ENCODE measurements around the gene SLC27A2.

The SLC27A2 gene

DNA sequence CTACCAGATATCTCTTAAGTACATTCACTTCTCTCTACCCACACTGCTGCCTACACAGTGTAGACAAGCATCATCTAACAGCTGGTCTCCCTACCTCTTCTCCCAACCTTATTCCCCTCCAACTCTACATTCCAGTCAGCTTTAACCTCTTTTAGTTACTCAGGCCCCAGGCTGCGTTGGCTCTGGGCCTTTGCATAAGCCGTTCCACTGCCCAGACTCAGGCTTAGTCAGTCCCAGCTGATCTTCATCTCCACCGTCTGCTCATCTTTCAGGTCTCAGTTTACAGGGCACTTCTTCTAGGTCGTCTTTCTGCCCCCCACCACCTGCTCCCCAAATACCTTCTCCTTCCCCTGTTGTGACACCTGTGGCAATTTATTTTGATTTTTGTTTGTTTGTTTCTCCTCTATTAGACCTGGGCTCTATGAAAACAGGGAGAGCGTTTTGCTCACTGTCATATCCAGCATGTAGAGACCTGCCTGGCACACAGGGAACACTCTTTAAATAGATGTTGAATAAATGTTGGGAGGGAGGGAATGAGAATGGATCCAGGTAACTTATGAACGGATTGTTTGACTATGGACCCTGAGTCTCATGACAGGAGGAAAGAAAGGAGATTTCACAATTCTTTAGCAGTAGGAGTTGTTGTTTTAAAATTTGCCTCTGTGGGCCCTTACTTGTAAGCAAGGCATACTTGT, 11.1 kb downstream of the SLC27A2 start:
- DNase-seq: no peak

DNA sequence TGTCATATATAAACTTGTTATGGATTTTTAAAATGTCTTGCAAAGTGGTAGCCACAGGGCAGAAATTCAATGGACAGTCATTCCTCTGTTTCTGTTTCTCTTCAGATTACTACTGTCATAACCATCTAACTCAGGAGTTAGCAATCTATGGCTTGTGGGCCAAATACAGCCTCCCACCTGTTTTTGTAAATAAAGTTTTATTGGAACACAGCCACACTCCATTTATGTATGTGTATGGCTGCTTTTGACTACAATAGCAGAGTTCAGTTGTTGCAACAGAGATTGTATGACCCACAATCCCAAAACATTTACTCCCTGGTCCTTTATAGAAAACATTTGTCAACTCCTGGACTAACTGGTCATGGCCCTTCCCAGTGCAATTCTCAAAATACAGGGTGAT, 20.0 kb downstream of the SLC27A2 start:
- no peak for DNase-seq

DNA sequence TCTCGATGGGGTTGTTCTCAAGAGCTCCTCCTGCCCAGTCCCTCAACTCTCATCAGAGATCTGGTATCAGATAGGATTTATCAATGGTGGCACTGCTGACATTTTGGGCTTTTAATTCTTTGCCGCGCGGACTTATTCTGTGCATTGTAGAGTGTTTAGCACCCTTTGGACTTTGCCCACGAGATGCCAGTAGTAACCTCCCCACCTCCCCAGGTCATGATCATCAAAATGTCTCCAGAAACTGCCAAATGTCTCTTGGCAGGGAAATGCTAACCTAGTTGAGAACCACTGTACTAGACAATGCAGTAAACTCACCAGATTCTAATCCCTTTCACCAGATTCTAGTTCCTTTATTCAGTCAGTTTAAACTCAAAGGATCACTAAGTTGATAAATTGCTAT, 24.0 kb downstream of the SLC27A2 start:
- DNase-seq: no peak

DNA sequence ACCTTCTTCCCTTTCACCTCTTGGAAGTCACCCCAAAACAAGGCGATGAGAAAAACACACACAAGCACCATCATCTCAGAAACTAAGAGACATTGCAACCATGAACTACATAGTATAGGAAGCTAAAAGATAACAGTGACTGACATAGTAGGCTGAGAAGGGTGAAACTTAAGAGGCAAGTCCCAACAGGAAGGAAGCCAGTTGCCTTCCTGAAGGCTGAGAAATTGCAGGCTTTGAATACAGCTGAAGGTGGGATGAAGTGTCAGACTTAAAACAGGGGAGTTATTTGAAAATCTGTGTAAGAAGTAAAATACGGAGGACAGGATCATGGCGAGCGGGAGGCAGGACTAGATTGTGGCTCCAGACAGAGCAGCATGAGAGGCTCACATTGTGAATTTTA, 27.8 kb downstream of the SLC27A2 start:
- no peak for DNase-seq

DNA sequence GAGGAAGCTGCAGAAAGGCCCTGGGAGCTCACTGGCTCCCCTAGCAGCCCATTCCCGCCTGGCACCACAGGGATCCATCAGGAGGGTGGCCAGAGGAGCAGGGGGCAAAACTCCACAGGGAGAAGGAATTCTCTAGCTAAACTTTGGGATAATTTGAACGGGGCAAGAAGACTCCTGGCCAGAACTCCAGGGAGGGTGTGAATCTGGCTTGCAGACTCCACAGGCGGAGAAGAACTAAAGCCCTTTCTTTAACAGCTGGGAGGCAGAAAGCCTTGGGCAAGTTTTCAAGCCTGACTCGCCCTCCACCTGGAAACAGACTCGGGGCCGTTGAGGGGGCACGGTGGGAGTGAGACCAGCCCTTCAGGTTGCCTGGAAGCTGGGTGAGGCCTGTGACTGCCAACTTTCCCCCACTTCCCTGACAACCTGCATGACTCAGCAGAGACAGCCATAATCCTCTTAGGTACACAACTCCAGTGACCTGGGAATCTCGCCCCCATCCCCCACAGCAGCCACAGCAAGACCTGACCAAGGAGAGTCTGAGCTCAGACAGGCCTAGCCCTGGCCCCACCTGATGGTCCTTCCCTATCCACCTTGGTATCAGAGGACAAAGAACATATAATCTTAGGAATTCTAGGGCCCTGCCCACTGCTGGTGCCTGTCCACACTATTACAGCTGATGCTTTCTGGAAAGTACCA, 28.6 kb downstream of the SLC27A2 start:
- no peak for DNase-seq

DNA sequence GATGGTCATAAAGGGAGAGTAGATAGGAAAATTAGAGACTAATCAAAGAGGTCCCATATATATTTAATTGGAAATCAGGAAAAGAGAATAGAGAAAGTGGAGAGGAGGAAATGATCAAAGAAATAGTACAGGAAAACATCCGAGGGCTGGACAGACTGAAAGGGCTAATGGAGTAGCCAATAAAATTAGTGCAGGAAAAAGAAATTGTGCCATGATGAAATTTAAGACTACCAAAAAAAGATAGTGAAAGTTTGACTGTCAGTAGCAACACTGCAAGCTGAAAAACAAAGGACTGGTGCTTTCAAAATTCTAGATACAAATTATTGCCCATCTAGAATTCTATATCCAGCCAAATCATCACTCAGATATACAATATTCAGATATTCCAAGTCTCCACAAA, 36.3 kb downstream of the SLC27A2 start:
- DNase-seq: no peak

DNA sequence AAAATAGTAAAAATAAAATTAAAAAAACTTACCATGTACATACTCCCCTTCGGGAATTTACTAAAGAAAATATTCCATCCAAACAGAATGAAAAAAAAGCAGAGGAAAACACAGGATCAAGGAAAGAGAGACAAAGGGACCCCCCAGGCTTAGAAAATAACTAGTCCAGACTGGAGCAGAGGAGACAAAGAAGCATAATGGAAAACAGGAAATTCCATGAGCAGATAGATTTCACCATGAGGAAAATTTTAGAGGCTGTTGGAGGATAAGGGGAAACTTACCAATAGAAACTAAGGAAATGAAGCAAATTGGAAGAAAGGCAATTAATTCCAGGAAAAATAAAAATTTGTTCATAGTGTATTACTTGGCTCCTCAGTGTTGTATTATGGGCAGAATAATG, 36.7 kb downstream of the SLC27A2 start:
- no peak for DNase-seq

DNA sequence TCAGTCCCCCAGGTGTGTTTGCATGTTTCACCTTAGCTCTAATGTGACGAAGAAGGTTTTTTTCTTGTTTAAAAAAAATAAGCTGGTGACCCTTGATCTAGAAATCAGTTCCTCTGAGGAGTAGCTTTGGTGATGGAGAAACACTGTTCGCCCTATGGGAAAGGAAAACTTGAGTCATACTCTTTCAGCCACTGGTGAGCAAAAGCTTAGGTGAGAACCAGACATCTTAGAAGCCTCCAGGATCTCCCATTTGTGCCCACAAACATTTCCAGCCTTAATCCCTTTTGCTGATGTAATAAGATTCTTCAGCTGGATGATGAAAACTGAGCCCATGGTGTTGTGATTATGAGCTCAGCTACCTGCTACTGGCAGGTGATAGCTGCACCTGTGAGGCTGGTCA, 37.8 kb downstream of the SLC27A2 start:
- no peak for DNase-seq

DNA sequence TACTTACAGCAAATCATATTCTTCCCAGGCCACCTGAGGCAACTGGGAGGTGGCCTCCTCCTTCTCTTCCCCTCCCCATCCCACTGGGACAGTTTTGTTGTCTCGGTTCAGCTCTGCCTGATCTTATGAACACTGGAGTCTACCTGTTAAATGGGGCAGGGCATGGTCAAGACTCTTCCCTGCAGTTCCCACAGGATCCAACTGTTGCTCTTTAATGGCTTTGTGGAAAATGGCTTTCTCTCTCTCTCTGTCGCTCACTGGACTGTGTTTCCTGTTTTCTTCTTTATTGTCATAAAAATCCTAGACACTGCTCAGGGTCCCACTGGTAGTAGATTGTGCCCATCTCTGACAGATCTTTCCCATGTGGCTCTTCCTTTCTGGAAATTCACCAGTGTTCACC, 40.2 kb downstream of the SLC27A2 start:
- DNase-seq: no peak

DNA sequence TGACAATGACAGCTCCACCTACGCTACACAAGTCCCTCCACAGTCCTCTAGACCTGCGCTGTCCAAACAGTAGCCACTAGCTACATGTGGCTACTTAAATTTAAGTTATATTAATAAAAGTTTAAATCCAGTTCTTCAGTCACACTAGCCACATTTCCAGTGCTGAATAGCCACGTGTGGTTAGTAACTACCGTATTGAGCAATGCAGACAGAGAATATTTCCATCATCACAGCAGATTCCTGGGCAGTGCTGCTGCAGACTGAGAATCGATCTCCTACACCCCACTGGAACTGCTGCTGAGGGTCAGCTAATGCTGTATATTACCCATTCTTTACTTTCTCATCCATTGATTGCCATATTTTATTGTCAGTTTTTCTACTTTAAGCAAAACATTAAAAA, 42.6 kb downstream of the SLC27A2 start:
- no peak for DNase-seq

DNA sequence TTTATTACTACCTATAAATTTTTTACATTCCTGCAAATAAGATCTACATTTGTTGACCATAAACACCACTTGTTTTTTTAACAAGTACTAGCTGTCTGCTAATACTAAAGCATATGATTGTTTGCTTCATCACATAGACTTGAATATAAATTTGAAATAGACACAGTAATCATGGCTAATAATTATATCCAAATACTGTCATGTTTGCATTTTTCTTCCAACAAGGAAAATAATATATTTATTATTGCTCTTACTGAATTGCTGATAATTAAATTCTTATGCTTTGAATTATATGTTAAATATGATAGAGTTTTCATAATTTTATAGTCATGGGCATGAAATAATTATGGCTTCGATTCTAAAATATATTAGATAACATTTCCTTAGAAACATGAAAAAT, 43.1 kb downstream of the SLC27A2 start:
- no peak for DNase-seq

DNA sequence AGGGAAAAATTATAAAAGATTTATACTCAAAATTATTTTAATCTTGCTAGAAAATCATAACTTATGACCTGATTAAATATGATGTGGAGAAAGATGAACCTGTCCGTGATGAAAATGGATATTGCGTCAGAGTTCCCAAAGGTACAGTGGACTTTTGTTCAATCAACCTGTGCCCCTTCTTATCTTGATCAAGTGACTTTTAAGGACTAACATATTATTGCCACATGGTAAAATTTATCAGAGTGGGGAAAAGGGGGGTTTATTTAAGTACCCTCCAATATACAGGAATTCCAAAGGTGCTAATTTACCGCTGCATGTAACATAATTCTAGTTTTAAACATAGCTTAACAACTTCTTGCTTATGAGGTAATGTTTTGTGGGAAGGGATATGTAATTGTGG, 43.9 kb downstream of the SLC27A2 start:
- DNase-seq: no peak

DNA sequence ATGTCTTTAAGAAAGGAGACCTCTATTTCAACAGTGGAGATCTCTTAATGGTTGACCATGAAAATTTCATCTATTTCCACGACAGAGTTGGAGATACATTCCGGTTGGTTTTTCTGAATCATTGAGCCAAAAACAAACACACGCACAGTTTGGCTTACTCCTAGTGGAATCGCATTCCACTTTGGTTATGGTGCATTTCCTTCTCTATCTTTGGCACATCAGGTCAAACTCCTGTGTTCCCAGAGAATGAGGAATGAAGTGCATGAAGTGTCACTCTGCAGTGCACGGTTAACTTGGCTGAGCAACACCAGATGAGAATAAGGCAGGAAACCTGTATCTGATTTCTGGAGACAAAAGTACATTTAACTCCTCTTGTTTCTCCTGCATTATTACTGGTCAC, 45.1 kb downstream of the SLC27A2 start:
- DNase-seq: no peak

DNA sequence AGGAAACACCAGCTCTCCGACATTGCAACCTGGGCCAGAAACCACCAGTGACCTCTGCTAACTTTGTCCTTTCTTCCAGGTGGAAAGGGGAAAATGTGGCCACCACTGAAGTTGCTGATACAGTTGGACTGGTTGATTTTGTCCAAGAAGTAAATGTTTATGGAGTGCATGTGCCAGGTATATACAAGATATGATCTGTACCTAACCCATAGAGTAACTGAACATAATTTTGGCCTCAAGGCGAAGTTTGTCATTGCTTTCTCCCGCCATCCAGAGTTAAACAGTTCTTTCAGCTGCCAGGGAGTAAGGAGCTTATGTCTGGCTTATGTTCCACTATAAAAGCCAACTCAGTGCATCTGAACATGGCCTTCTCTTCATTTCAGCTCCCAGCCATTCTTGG, 46.9 kb downstream of the SLC27A2 start:
- DNase-seq: no peak

DNA sequence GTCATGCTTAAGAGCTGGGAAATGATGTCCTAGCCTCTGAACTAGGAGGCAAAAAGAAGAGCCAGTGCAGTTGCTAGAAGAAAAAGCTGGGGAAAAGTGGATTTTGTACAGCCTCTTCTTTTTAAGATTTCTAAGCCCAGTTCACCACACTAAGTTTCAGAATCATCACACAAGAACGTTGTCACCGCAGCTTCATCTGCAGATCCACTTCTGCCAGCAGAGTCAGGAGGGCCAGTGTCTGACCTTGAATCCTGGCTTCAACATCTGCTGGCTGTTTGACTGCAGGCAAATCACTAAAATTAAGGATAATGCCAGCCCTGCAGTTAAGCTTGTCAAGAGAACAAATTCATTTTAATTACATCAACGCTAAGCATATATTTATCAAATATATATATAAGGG, 47.3 kb downstream of the SLC27A2 start:
- DNase-seq: no peak

DNA sequence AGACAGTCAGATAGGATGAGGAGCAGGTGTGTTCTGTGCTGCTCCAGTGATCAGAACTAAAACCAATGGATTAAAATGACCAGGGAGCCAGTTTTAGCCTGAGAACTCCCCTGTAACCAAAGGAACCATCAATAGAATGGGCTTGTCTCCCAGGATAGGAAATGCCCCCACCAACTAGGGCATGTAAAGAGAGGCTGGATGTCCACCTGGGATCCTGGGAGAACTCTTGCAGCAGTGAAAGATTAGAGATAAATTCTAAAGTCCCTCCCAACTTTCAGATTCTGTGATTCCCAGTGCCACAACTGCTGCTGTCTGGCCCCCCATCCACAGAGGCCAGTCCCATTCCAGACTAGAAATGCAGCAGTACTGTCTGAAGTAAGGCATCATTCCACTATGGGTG, 49.8 kb downstream of the SLC27A2 start:
- DNase-seq: no peak

DNA sequence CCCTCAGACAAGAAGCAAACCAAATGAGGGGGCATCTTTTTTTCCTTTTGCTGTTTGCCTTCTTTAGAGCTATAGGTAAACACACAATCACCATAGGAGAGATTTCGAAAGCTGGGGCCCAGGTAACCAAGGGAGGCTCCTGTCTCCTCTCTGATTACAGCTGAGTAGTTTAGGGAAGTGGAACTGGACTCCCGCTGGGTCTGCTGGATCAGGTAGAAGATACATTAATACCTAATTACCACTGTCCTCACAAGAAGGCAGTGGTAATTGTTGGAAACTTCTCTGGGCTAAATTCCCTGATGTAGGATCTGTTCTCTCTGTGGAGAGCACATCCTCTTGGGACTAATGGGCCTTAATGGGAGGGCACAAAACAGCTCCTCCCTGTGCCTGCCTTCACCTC, 50.8 kb downstream of the SLC27A2 start:
- DNase-seq: no peak

DNA sequence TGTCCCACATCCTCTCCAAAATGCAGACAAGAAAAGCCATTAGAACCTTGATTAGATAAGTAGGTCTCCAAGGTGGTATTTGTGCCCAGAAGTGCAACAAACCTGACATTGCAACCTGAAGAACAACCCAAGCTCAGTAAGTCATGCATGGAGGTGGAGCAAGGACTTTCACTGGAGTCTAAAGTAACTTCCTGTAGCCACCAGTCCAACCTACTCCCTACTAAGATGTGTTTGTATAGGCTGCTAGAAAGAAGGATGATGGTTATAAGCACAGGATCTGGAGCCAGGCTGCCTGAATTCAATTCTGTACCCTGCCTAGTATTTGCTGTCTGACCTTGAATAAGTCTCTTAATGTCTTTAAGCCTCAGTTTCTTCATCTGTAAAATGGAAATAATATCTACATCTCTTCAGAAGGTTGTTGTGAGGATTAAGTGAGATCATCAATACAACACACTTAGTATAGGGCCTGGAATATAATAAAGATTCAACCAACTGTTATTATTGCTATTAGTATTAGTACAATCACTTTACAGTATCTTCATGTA, 51.3 kb downstream of the SLC27A2 start:
- no peak for DNase-seq

DNA sequence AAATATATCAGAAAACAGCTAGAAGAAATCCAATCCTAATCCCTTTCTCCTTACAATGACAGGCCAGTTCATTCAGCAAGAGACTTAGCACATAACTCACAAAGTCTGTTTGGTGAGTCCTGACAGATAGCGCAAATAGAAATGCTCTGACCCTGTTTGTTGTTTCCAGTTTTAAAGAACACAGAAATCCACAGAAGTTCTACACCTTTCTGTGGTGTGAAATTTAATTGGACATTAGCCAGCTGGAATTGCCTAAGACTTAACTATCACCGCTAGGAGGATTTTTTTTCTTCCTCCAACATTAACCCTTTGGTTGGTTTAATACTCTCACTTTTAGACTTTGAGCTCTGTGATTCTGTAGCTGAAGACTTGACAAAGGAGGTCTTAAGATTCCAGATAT, 52.8 kb downstream of the SLC27A2 start:
- DNase-seq: no peak

DNA sequence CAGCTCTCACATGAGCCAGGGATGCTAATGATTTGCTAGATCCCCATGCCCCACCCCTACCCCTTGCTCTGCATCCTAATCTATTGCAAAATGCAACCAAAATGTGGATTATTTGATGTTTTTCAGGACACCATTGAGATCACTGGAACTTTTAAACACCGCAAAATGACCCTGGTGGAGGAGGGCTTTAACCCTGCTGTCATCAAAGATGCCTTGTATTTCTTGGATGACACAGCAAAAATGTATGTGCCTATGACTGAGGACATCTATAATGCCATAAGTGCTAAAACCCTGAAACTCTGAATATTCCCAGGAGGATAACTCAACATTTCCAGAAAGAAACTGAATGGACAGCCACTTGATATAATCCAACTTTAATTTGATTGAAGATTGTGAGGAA, 53.8 kb downstream of the SLC27A2 start:
- DNase-seq: no peak

DNA sequence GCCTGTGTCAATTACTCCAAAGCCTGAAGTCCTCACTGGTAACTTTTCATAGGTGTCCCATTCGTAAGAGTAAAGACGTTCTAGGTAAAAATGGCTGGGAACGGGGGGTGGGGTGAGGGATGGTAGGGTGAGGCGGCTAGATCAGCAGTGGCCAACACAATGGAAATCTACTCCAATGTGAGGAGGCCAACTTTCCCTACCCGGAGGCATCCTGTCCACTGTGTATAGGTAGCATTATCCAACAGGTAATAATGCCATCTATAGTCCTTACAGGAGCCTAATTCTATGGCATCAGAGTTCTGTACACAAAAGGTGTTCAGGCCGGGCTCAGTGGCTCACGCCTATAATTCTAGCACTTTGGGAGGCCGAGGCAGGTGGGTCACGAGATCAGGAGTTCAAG, 54.4 kb downstream of the SLC27A2 start:
- no peak for DNase-seq

DNA sequence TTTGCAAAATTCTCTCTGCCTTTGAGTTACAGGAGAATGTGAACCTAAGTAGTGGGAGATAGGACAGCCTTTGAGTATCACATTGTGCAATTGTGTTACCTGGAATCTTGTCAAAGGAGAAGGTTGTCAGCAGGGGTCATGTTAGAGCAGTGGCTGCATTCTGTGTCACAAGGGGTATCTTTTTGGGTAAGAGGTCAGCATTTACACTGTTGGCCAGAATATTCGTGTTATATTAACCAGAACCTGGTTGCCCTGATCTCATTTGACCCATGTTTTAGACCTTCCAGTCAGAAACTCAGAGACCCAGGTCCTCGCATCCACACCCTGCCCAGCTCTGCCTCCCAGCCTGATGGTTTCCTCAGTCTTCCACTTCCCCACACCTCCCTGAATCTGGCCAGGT, 56.3 kb downstream of the SLC27A2 start:
- DNase-seq: no peak

DNA sequence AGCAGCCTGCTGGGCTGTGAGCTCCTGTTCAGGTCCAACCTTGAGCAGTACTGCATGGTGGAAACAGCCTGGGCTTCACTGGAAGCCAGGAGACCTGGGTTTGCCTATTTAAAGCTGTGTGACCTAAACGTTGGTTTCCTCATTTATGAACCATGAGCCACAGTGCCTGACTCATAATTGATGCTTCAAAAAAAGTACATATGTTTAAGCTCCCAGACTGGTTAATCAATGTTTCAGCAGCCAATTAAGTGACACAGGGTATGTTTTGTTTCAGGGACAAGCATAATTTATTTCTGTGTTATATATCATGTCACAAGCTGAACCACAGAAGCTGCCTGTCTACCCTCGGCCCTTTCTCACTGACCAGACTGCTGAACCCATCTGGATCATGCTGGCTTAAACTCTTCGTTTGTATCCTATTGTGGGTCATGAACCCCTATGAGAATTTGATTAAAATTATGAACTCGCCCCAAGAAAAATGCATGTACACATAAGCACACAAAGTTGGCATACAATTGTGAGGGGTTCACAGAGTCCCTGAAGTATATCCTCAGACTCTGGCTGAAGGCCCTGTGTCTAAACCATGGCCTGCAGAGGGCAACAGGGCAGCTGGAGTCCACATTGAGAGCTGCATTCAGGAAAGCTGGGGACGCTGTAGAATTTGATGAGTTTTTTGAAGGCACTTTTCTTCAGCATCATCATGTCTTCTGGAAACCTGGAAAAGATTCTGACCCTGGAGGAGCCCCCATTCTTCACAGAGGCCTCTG, 59.9 kb downstream of the SLC27A2 start:
- no peak for DNase-seq

DNA sequence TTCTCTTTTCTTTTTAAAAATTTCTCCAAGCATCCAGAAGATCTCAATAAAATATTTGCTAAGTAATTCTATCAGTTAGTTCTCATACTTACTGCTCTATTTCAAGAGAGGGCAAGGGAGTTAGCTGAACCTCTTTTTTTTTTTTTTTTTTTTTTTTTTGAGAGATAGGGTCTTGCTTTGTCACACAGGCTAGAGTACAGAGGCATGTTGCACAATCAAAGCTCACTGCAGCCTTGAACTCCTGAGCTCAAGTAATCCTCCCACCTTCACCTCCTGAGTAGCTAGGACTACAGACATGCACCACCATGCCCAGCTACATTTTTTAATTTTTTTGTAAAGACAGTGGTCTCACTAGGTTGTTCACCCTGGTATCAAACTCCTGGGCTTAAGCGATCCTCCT, 62.2 kb downstream of the SLC27A2 start:
- no peak for DNase-seq
